Stimulated activated CD4-positive, alpha-beta T cell treated with anti-CD3 and anti-CD28 coated beads, TNF-alpha, amount 100 ng/mL, for 48 hours (primary cell): ENCODE results near the gene MISP.
A peak's percentile ranks its signal among the peaks of the same experiment; 100 is the strongest.
"Not testable (repeated sequence)": the region's sequence is repeated elsewhere in the genome, so short reads cannot be mapped to it uniquely, and the experiment has no call there.

ENCODE experiments used
- DNase-seq, 3 donors: peaks; one replicate each; pipeline ENCODE4 v3.0.0-alpha.2; 2020; ENCODE audit warnings: low read depth in 3 of 3

MISP gene

DNA sequence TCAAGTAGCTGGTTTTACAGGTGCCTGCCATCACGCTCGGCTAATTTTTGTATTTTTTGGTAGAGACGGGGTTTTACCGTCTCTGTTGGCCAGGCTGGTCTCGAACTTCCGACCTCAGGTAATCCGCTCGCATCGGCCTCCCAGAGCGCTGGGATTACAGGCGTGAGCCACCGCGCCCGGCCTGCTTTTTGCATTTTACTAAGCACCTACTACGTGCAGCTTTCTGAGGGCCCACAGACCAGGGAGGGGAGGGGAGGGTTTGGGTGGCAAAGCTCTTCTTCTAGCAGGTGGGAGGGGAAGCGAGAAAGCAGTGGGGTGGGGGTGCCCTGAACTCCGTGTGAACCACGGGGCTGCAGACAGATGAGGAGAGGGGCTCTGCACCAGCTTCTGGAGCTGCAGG is 27.2 kb upstream of the MISP start:
- no peak for DNase-seq

DNA sequence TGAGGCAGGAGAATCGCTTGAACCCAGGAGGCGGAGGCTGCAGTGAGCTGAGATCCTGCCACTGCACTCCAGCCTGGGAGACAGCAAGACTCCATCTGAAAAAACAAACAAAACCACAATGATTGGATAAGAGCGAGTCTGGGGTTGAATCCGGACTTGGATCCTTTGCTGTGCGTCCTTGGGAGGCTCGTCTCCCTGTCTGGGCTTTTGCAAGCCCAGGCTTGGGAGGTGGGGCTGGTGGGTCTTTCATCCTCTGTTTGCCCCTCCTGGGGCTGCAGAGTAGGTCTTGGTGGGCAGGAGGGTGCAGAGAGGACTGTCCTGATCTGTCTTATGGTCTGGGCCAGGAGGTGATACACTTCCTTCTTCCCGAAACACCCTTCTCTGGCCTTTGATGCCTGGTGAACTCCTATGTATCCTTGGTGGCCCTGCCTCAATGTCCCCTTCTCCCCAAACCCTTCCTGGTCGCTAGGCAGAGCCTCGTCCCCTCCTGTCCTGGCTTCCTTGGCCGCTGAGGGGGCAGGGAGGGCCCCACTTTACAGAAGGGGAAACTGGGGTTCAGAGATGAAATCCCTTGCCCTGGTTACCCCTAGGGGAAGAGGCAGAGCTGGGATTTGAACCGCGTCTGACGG is 25.3 kb upstream of the MISP start:
- DNase-seq, result no peak

DNA sequence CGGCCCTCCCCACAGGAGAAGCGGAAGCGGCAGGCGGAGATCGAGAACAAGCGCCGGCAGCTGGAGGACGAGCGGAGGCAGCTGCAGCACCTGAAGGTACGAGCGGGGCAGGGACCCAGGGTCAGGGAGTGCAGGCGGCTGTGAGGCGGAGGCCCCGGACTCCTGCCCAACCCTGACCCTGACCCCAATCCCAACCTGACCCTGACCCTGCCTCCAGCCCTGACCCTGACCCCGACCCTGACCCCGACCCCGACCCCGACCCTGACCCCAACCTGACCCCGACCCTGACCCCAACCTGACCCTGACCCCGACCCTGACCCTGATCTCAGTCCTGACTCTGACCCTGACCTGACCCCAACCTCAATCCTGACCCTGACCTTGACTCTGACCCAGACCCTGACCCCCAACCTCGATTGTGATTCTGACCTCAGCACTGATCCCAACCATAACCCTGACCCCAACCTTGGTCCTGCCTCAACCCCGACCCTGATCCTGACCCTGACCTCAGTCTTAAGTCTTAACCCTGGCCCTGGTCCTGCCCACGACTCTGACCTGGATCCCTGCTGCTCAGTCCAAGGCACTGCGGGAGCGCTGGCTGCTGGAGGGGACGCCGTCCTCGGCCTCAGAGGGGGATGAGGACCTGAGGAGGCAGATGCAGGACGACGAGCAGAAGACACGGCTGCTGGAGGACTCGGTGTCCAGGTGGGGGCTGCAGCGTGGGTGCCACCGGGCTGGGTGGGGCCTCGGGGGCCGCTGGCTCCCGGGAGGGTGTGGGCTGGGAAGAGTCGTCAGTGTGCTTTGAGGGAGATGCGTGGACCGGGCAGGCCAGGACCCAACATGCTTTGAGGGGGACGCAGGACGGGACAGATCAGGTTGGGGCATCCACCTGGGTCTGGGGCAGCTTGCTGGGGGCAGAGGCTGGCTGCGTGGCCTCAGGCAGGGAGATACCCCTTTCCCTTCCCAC is 23.6 kb upstream of the MISP start:
- DNase-seq, result no peak

DNA sequence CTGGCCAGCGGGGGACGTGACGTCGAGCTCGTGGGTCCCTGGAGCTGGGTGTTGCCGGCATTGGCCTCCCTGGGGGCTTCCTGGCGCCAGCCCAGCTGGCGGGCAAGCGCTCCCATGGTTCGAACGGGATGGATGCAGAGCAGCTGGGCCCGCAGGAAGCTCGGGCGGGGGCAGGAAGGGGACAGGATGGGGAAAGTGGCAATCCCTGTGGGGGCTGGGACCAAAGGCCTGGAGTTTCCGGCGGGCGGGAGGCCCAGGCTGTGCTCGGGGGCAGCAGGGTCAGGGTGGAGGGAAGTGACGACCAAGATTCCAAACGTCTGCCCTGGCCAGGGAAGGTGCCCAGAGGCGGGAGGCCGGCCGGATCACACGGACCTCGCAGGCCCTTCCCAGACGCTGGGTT is 22.9 kb upstream of the MISP start:
- no peak for DNase-seq

DNA sequence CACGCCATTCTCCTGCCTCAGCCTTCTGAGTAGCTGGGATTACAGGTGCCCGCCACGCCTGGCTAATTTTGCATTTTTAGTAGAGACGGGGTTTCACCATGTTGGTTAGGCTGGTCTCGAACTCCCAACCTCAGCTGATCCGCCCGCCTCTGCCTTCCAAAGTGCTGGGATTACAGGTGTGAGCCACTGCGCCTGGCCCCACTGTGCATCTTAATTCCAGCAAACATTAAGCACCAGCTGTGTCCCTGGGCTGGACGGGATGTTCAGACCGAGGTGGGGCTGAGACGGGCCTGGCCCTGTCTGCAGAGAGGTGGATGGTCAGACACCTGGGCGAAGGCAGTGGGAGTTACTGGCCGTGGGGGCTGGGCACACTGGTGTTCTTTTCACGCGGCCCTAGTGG is 21.3 kb upstream of the MISP start:
- DNase-seq, result not testable (repeated sequence)

DNA sequence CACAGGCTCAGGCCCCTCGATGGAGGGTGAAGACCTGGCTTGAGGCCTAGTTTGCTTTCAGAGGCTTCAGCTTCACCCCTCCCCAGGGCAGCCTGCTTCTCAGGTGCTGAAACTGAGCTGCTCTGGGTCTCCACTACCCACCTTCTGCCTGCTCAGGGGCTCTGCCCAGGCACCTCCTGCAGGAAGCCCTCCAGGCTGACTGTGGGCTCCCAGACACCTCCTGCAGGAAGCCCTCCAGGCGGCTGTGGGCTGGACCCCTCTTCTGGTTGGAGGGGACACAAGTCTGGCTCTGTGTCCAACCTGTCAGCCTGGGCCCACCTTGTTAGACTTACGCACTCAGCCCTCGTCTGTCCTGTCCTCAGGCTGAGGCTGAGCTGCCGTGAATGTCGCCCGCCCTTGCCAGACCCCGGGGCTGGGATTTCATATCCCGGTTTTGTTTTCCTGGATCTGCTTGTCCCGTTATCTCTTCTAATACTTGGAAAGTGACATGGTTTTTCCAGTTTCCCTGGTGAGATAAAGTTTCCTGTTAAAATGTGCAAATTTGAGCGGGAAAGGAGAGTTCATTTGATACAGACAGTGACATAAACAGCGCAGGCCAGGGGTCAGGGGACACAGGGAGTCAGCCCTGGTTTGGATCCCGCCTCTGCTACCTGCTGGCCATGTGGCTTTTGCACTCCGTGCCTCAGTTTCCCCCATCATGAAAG is 20.8 kb upstream of the MISP start:
- no peak for DNase-seq

DNA sequence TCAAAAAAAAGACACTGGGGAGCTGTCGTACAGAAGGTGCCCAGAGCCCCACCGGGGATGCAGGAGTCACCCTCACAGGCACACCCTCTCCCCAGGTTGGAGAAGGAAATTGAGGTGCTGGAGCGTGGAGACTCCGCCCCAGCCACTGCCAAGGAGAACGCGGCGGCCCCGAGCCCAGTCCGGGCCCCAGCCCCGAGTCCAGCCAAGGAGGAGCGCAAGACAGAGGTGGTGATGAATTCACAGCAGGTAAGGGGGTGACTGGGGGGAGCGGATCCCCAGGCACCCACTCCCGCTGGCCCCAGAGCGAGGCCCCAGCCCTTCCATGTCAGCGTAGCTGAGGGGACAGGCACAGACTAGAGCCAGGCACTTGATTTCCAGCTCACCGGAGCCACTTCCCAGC is 19.9 kb upstream of the MISP start:
- no peak for DNase-seq

DNA sequence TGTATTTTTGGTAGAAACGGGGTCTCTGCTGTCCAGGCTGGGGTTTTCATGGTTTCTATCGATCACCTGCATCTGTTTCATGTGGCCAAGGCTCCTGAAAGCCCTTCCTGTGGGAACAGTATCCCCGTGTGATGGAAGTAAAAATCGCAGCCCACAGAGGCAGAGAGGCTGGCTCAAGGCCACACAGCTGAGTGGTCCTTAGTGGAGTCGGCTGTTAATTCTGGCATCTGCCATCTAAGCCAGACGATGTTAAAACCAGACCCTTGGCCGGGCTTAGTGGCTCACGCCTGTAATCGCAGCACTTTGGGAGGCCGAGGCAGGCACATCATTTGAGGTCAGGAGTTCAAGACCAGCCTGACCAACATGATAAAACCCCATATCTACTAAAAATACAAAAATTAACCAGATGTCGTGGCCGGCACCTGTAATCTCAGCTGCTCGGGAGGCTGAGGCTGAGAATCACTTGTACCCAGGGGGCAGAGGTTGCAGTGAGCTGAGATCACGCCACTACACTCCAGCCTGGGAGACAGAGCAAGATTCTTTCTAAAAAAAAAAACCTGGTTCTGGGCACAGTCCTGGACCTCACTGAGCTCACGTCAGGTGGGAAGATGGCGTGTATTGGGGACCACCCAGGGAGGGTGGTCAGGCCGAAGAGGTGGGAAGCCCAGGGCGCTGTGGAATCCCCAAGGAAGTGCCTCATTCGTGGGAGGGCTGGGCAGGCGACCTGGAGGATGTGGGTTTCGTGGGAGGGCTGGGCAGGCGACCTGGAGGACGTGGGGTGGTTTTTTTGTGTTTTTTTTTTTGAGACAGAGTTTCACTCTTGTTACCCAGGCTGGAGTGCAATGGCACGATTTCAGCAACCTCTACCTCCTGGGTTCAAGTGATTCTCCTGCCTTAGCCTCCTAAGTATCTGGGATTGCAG is 18.5 kb upstream of the MISP start:
- DNase-seq, result no peak

DNA sequence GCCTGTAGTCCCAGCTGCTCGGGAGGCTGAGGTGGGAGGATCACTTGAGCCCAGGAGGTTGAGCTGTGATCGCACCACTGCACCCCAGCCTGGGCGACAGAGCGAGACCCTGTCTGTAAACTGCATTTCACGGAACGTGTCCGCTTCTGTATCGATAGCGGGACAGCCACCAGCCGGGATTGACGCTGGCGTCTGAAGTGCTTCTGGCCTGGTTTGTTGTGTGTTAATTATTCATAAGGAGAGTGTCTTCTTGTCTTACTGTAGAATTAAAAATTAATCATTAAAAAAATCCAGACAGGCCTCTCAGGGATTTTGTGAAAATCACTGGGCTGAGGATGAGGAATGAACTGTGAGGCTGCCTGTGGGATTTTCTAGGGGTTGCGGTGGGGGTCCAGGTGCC is 16.2 kb upstream of the MISP start:
- DNase-seq, result no peak

DNA sequence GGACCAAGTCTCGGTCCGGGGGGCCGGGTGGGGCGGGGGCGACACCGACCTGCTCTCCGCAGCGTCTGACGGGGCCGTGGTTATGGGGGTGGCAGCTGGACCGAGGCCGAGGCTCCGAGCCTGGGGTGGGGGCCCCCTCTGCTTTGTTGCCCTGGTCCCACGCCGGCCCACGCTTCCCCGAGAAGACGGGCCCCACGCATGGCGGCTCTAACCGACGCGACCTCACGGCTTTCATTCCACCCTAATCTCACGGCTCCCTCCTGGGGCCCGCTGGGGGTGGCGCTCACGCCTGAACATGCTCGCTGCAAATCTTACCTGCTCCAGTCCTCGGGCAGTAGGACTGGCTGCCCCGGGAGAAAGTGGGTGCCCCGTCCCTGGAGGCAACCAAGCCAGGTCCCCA is 14.8 kb upstream of the MISP start:
- no peak for DNase-seq

DNA sequence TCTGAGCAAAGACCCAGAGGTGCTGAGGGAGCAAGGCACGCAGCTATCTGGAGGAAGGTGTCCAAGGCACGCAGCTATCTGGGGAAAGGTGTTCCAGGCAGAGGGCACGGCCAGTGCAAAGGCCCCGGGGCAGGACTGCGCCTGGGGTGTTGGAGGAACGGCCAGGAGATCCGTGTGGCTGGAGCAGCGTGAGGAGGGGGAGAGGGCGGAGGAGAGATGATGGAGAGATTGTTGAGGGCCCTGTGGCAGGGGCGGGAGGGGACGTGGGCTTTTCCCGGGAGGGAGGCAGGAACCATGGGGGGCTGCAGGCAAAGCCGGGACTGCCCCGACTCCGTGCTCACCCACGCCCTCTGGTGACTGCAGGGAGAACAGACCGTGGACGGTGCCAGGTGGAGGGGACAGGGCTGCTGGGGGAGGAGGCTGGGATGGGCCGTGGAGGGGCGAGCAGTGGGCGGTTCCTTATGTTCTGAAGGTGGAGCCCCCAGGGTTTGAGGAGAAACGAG is 13.3 kb upstream of the MISP start:
- peak; percentile 21 to 43 (median 23) for DNase-seq

DNA sequence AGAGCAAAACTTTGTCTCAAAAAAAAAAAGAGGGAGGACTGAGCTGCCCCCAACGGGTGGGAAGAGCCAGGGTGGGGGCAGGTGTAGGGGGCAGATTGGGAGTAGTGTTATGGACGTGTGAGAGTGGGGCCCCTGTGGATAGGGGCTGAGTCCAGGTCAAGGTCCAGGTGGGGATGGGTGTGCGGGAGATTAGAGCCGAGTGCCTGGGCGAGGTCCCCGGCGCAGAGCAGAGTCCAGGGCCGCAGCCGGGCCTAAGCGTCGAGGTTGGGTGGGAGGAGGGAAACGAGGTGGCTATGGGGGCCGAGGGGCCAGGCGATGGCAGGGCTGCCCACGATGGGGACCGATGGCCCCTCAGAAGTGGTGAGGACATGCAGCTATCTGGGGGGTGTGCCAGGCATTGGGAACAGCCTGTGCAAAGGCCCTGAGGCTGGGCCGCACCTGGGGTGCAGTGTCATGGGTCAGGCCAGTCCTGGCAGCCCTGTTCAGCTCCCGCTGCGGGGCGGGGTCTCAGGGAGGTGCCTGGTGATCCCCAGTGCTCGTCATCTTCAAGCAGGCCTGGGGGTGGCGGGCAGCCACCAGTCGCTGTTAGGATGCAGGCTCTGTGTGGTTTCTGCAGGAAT is 12.3 kb upstream of the MISP start:
- DNase-seq, result no peak

DNA sequence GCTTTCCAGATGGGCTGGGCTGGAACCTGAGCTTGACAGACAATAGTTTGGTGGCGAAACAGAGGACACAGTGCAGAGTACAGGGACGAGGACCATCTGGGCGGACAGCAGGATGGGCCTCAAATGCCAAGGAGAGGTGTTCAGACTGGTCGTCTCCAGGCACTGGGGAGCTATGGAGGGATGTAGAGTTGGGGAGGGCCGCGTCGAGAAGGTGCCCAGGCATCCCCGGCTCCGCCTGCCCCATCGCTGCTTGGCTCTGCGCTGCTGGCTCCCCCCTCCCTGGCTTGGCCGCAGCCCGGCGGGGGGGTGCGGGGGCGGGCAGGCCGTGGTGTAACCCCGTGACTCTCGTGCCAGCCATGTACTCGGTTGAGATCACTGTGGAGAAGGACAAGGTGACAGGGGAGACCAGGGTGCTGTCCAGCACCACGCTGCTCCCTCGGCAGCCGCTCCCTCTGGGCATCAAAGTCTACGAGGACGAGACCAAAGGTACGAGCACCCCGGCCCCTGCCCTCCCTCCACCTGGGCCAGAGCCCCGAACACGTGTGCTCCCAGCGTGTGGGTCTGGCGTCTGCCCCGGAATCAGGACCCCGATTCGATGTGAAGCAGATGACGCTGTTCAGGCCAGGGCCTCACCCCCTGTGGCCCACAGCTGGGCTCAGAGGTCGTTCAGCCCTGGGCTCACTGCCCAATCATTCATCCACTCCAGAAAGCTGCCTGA is 10.8 kb upstream of the MISP start:
- DNase-seq, result no peak

DNA sequence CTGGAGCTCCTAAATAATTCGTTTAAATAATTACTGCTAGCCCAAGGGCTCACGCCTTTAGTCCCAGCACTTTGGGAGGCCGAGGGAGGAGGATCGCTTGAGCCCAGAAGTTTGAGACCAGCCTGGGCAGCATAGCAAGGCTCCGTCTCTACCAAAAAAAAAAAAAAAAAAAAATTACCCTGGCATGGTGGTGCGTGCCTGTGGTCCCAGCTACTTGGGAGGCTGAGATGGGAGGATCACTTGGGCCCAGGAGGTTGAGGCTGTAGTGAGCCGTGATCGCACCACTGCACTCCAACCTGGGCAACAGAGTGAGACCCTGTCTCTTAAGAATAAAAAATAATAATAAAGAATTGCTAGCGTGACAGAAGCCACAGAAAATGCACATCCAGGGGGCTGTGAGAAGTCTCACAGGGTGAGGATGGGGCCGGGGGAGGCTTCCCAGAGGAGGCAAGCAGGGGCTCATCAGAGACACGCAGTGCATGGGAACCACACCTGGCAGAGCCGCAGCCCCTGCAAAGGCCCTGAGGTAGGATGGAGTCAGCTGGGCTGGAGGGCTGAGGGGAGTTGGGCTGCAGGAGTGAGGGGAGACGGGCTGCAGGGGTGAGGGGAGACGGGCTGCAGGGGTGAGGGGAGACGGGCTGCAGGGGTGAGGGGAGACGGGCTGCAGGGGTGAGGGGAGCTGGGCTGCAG is 10.0 kb upstream of the MISP start:
- not testable (repeated sequence) for DNase-seq

DNA sequence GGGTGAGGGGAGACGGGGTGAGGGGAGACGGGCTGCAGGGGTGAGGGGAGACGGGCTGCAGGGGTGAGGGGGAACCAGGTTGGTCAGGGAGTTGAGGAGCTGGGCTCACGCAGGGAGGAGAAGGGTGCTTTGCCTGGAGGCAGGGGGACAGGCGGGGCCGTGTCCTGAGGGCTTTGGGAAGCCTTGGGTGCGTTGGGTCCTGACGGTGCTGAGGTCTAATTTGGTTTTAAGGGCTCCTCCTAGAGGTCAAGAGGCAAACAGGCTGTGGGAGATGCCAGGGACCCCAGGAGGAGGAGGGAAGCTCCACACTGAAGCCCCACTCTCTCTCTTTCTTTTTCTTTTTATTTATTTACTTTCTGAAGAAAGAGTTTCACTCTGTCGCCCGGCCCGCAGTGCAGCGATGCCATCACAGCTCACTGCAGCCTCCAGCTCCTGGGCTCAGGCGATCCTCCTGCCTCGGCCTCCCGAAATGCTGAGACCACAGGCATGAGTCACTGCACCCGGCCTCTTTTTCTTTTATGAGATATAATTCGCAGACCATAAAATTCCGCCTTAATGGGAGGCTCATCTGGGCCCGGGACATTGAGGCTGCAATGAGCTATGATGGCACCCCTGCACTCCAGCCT is 9.3 kb upstream of the MISP start:
- no peak for DNase-seq

DNA sequence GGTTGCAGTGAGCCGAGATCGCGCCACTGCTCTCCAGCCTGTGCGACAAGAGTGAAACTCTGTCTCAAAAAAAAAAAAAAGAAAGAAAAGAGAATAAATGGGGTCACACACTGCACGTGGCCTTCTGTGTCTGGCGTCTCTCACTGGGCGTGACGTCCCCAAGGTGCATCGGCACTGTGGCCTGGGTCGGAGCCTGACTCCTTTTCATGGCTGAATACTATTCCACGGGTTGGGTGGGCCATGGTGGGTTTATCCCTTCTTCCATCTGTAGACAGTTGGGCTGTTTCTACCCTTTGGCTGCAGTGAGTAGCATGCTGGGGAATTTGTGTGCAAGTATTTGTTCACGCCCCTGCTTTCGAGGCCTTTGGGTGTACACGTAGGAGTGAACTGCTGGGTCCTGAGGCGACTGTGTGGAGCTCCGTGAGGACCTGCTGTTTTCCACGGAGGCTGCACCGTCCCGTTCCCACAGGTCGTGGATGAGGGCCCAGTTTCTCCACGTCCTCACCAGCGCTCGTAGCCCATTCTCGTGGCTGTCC is 8.3 kb upstream of the MISP start:
- no peak for DNase-seq

DNA sequence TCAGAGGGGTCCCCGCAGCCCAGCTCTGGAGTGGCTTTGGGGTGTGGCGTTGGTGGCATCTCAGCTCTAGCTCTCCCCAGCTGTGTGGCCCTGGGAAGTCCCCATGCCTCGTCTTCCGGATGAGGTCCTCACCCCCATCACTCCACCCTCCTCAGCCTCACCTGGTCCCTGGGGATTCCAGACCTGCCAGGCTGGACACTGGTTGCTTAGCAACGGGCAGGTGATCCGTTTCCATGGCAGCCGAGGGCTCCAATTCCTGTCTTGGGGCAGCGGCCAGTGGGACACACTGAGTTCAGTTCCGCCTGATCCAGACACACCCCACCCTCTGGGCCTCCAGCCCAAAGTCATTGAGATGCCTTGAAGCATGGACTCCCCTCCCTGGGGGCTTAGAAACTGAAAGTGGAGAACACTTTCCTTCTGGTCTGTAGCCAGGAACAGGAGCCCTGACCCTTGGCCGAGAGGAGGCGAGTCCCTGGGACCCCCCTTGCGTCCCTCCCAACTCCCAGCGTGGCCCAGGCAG is 7.7 kb upstream of the MISP start:
- DNase-seq, result no peak

DNA sequence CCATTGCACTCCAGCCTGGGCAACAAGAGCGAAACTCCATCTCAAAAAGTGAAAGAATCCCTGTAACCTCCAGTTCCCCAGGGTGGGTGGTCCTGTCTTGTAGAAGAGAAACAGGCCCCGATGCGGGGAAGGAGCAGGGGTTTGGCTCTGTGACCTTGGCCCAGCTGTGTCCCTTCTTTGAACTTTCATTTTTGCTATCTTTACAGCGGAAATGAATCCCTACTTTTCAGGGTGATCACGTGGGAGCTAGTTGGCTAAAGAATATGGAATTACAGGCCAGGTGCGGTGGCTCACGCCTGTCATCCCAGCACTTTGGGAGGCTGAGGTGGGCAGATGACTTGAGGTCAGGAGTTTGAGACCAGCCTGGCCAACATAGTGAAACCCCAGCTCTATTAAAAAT is 5.8 kb upstream of the MISP start:
- not testable (repeated sequence) for DNase-seq
